ENCODE data around the gene BCL6. TPM values are rescaled to one million over a fixed set of nuclear protein-coding genes. Genes with fewer than 3 reads are reported as not detected.

The BCL6 gene
- total RNA-seq, 1 experiment from 2014 or later = 2.8 TPM

- H3K27me3 ChIP-seq (ENCODE audit: control insufficient read depth, insufficient read depth, low read length) = no peaks in the 10 kb centered on the region
- no peak overlapping the region for H3K4me3 ChIP-seq (ENCODE audit: insufficient read depth, low read depth, low read length)
- DNase-seq = no peak
- H3K36me3 ChIP-seq (replicated peaks; ENCODE audit: control insufficient read depth, insufficient read depth, low read length) = no peaks in the 10 kb centered on the region
Measured at GRCh38 chr3:187773233-187774184, 28.2 kb upstream of the BCL6 start.

- Histone ChIP-seq H3K36me3 (replicated peaks; ENCODE audit: control insufficient read depth, insufficient read depth, low read length) (no peaks in the 10 kb centered on the region), H3K4me3 (ENCODE audit: insufficient read depth, low read depth, low read length) (no peak overlapping the region), H3K27me3 (ENCODE audit: control insufficient read depth, insufficient read depth, low read length) (no peaks in the 10 kb centered on the region)
- DNase-seq = no peak
Measured at GRCh38 chr3:187770224-187770623, 25.0 kb upstream of the BCL6 start.

- Histone ChIP-seq H3K36me3 (replicated peaks; ENCODE audit: control insufficient read depth, insufficient read depth, low read length) (no peaks in the 10 kb centered on the region), H3K4me3 (ENCODE audit: insufficient read depth, low read depth, low read length) (no peak overlapping the region), H3K27me3 (ENCODE audit: control insufficient read depth, insufficient read depth, low read length) (no peaks in the 10 kb centered on the region)
- DNase-seq = no peak
Measured at GRCh38 chr3:187769771-187770170, 24.5 kb upstream of the BCL6 start.

- H3K4me3 ChIP-seq (ENCODE audit: insufficient read depth, low read depth, low read length) = no peak overlapping the region
- no peaks in the 10 kb centered on the region for H3K36me3 ChIP-seq (replicated peaks; ENCODE audit: control insufficient read depth, insufficient read depth, low read length)
- H3K27me3 ChIP-seq (ENCODE audit: control insufficient read depth, insufficient read depth, low read length) = no peaks in the 10 kb centered on the region
- no peak for DNase-seq
Measured at GRCh38 chr3:187767266-187768012, 22.2 kb upstream of the BCL6 start.

- Histone ChIP-seq H3K4me3 (ENCODE audit: insufficient read depth, low read depth, low read length) (no peak overlapping the region), H3K27me3 (ENCODE audit: control insufficient read depth, insufficient read depth, low read length) (no peaks in the 10 kb centered on the region), H3K36me3 (replicated peaks; ENCODE audit: control insufficient read depth, insufficient read depth, low read length) (no peaks in the 10 kb centered on the region)
- DNase-seq = no peak
Measured at GRCh38 chr3:187765342-187765741, 20.1 kb upstream of the BCL6 start.

GRCh38 chr3:187763850-187764648 is 18.8 kb upstream of the BCL6 start:
- no peaks in the 10 kb centered on the region for H3K36me3 ChIP-seq (replicated peaks; ENCODE audit: control insufficient read depth, insufficient read depth, low read length)
- H3K4me3 ChIP-seq (ENCODE audit: insufficient read depth, low read depth, low read length) = no peak overlapping the region
- DNase-seq = peak; percentile 20
- no peaks in the 10 kb centered on the region for H3K27me3 ChIP-seq (ENCODE audit: control insufficient read depth, insufficient read depth, low read length)

GRCh38 chr3:187762792-187763191 is 17.5 kb upstream of the BCL6 start:
- Histone ChIP-seq H3K36me3 (replicated peaks; ENCODE audit: control insufficient read depth, insufficient read depth, low read length) (no peaks in the 10 kb centered on the region), H3K4me3 (ENCODE audit: insufficient read depth, low read depth, low read length) (no peak overlapping the region), H3K27me3 (ENCODE audit: control insufficient read depth, insufficient read depth, low read length) (no peaks in the 10 kb centered on the region)
- DNase-seq = no peak

- no peak overlapping the region for H3K4me3 ChIP-seq (ENCODE audit: insufficient read depth, low read depth, low read length)
- no peaks in the 10 kb centered on the region for H3K36me3 ChIP-seq (replicated peaks; ENCODE audit: control insufficient read depth, insufficient read depth, low read length)
- DNase-seq = no peak
- H3K27me3 ChIP-seq (ENCODE audit: control insufficient read depth, insufficient read depth, low read length) = no peaks in the 10 kb centered on the region
Measured at GRCh38 chr3:187759601-187760000, 14.3 kb upstream of the BCL6 start.

- DNase-seq = no peak
- no peaks in the 10 kb centered on the region for H3K36me3 ChIP-seq (replicated peaks; ENCODE audit: control insufficient read depth, insufficient read depth, low read length)
- no peaks in the 10 kb centered on the region for H3K27me3 ChIP-seq (ENCODE audit: control insufficient read depth, insufficient read depth, low read length)
- no peak overlapping the region for H3K4me3 ChIP-seq (ENCODE audit: insufficient read depth, low read depth, low read length)
Measured at GRCh38 chr3:187758318-187758955, 13.2 kb upstream of the BCL6 start.

GRCh38 chr3:187753516-187753915 is 8.2 kb upstream of the BCL6 start:
- no peak for DNase-seq
- Histone ChIP-seq H3K36me3 (replicated peaks; ENCODE audit: control insufficient read depth, insufficient read depth, low read length) (no peaks in the 10 kb centered on the region), H3K4me3 (ENCODE audit: insufficient read depth, low read depth, low read length) (no peak overlapping the region), H3K27me3 (ENCODE audit: control insufficient read depth, insufficient read depth, low read length) (no peaks in the 10 kb centered on the region)

GRCh38 chr3:187750513-187751123 is 5.3 kb upstream of the BCL6 start:
- H3K27me3 ChIP-seq (ENCODE audit: control insufficient read depth, insufficient read depth, low read length) = no peaks in the 10 kb centered on the region
- no peaks in the 10 kb centered on the region for H3K36me3 ChIP-seq (replicated peaks; ENCODE audit: control insufficient read depth, insufficient read depth, low read length)
- DNase-seq = no peak
- peak overlapping the region; percentile 11 for H3K4me3 ChIP-seq (ENCODE audit: insufficient read depth, low read depth, low read length)

- no peaks in the 10 kb centered on the region for H3K27me3 ChIP-seq (ENCODE audit: control insufficient read depth, insufficient read depth, low read length)
- DNase-seq = peak; percentile 51
- peak overlapping the region; percentile 6 for H3K4me3 ChIP-seq (ENCODE audit: insufficient read depth, low read depth, low read length)
- no peaks in the 10 kb centered on the region for H3K36me3 ChIP-seq (replicated peaks; ENCODE audit: control insufficient read depth, insufficient read depth, low read length)
Measured at GRCh38 chr3:187750006-187750512, 4.8 kb upstream of the BCL6 start.

GRCh38 chr3:187748050-187748481 is 2.8 kb upstream of the BCL6 start:
- DNase-seq = peak; percentile 77
- peaks cover 13% of the 10 kb centered on the region for H3K27me3 ChIP-seq (ENCODE audit: control insufficient read depth, insufficient read depth, low read length)
- no peaks in the 10 kb centered on the region for H3K36me3 ChIP-seq (replicated peaks; ENCODE audit: control insufficient read depth, insufficient read depth, low read length)
- no peak overlapping the region for H3K4me3 ChIP-seq (ENCODE audit: insufficient read depth, low read depth, low read length)

Data from H7 (cell line).